Measurements from ENCODE around the gene CAD.

Gene CAD

GRCh38 chr2:27225526-27225925, 8.4 kb downstream of the CAD start:
- DNase-seq (ENCODE audit: low spot score) = no peak

- no peak for DNase-seq (ENCODE audit: low spot score)
Measured at GRCh38 chr2:27227501-27227900, 10.3 kb downstream of the CAD start.

GRCh38 chr2:27231921-27232320, 14.8 kb downstream of the CAD start:
- DNase-seq (ENCODE audit: low spot score) = no peak

GRCh38 chr2:27233341-27233740, 16.2 kb downstream of the CAD start:
- no peak for DNase-seq (ENCODE audit: low spot score)

GRCh38 chr2:27236136-27236535, 19.0 kb downstream of the CAD start:
- no peak for DNase-seq (ENCODE audit: low spot score)

- no peak for DNase-seq (ENCODE audit: low spot score)
Measured at GRCh38 chr2:27236626-27237025, 19.5 kb downstream of the CAD start.

DNA sequence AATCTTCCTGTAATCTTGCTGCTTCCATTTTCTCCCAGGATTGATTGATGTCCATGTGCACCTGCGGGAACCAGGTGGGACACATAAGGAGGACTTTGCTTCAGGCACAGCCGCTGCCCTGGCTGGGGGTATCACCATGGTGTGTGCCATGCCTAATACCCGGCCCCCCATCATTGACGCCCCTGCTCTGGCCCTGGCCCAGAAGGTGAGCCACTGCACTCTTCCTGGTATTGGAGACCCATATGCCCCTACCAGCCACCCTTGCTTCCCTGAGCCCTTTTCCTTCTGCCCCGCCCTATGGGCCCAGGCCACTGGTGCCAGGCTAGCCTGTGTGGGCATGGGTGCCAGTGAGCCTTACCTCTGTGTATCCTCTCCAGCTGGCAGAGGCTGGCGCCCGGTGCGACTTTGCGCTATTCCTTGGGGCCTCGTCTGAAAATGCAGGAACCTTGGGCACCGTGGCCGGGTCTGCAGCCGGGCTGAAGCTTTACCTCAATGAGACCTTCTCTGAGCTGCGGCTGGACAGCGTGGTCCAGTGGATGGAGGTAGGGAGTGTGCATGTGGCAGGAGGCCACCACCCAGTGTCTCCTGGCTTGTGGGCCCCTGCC, 20.3 kb downstream of the CAD start:
- no peak for DNase-seq (ENCODE audit: low spot score)

GRCh38 chr2:27238976-27239375, 21.8 kb downstream of the CAD start:
- DNase-seq (ENCODE audit: low spot score) = no peak

DNA sequence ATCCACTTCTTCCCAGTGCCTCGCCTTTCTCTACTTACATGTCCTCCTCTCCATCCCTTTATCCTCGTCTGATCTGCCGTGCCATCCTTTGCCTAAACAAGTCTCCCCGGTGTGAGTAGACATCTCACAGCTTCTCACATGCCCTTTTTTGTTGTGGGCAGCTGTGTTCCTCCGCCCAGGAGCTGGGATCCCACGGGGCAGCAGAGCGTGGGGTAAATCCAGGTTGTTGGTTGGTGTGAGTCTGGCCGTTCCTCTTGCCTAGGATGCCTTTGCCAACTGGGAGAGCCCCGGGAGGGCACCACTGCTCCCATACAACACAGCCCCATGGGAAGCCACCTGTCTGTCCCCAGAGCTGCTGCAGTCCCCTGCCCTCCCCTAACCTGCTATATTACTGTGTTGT, 23.2 kb downstream of the CAD start:
- no peak for DNase-seq (ENCODE audit: low spot score)

GRCh38 chr2:27241761-27242613, 24.8 kb downstream of the CAD start:
- DNase-seq (ENCODE audit: low spot score) = no peak

- DNase-seq (ENCODE audit: low spot score) = no peak
Measured at GRCh38 chr2:27242614-27242951, 25.4 kb downstream of the CAD start.

GRCh38 chr2:27243391-27244130, 26.4 kb downstream of the CAD start:
- no peak for DNase-seq (ENCODE audit: low spot score)

DNA sequence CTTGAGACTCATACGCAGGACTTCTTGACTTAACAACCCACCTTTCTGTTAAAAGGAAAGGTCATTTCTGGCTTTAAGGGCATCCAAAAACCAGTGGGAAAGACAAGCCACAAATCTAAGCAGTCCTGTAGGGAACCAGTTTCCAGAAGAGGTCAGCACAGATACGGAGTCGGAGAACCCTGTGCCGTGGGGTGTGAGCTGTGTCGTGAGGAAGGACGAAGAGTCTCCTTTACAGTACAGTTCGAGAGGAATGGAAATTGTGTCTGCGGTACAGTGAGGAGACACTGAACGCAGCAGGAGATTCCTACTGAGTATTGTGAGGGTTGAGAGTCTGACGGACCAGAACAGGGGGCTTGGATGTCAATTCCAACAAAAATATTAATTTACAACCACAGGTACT, 27.9 kb downstream of the CAD start:
- DNase-seq (ENCODE audit: low spot score) = no peak

DNA sequence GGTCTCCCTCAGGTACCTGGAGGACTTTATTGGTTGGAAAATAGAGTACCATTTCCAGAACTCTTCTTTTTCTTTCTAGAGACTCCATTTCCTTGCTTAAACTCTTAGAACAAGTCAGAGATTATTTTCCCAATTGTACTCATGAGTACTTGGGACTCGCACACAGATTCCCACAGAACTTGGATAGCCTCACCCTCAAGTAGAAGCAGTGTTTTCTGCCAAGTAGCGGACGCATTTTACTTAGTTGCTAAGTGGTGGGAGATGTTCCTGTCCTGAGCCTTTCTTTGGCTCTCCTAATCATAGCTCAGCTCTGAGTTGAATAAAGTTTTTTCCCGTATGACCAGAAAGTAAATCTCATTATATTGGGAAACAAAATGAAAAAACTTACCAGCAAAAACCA, 28.5 kb downstream of the CAD start:
- DNase-seq (ENCODE audit: low spot score) = no peak

- DNase-seq (ENCODE audit: low spot score) = no peak
Measured at GRCh38 chr2:27247893-27248292, 30.7 kb downstream of the CAD start.

DNA sequence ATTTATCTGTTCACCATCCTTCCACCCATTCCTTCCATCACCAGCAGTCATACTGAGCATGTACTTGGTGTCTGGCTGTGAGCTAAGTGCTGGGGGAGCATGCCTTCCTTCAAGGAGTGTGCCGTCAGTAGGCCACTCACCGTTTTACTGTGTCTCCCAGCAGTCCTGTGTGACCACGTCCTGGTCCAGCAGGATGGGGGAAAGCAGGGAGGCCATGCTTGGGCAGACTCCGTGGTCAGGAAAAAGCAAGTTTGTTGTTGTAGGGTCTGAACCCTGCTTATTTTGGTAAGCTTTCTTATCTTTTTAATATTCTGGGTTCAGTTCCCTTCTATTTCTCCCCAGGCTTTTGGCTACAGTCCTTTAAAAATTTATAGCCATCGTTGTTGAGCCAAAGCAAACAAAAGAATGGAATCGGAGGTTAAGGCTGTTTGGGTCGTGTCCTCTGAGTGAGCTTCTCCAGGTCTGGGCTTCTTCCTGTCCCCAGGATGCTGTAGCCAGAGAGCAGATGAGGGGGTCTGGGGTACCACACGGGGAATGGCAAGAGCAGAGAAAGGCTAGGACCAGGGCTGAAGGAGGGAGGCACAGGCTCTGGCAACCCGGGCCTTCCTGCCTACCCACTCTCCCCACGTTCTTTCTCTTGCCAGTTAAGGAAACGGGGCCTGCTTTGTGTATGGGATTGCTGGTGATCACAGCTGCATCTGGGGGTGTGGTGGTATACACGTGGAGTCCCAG, 32.2 kb downstream of the CAD start:
- no peak for DNase-seq (ENCODE audit: low spot score)

DNA sequence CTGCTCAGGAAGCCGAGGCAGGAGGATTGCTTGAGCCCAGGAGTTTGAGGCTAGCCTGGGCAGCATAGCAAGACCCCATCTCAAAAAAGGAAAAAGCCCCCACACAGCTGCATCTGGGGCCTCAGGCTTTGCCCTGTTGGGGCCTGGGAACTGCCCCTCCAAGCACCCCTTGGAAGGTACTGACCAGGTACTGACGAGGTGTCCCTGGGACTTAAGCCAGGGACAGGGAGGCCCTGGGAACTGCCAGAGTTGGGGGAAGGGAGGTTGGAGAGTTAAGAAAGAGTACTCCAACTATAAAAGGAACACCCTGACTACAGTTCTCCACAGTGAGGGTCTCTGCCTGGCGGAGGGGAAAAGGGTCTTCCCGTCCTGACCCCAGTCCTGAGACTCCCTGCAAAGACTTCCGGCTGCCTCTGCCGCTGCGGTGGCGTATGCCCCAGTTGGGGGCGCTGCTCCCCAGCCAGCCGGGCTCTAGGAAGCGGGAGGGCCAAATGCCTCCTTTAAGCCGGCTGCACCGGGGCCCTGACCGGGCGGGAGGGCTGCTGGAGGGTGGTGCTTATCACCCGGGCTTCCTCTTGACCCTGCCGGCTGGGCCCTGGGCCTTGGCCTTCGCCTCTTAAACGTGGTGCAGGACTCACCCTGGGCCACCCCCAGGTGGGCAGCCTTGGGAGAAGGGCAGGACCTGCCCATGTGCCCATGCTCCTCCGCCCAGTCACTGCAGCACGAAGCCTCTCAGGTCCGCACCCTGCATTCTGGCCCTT, 32.9 kb downstream of the CAD start:
- no peak for DNase-seq (ENCODE audit: low spot score)

GRCh38 chr2:27250652-27251379, 33.6 kb downstream of the CAD start:
- DNase-seq (ENCODE audit: low spot score) = no peak

- DNase-seq (ENCODE audit: low spot score) = no peak
Measured at GRCh38 chr2:27251766-27252165, 34.6 kb downstream of the CAD start.

- no peak for DNase-seq (ENCODE audit: low spot score)
Measured at GRCh38 chr2:27255187-27255586, 38.0 kb downstream of the CAD start.

DNA sequence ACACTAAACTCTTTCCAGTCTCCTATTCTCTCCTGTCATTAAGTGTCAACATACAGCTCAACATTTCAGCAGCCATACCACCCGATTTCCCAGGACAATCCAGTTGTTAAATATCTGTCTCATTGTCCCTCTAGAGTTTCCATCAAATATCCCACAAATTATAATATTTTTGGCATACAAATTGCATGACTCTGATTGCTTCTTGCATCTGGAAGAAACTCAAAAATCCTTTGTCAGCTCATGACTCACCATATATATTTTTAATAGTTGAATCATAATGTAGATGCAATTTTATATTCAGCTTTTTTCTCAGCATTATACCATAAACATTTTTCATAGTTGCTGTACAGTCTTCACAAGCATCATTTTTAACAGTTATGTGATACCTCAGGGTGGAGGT, 38.5 kb downstream of the CAD start:
- DNase-seq (ENCODE audit: low spot score) = no peak
